Measurements from ENCODE around the gene SLC24A5. TPM values are rescaled to one million over a fixed set of nuclear protein-coding genes. Genes with fewer than 3 reads are reported as not detected.

SLC24A5 gene
- total RNA-seq, 2 donors from 2014 or later: not detected

DNA sequence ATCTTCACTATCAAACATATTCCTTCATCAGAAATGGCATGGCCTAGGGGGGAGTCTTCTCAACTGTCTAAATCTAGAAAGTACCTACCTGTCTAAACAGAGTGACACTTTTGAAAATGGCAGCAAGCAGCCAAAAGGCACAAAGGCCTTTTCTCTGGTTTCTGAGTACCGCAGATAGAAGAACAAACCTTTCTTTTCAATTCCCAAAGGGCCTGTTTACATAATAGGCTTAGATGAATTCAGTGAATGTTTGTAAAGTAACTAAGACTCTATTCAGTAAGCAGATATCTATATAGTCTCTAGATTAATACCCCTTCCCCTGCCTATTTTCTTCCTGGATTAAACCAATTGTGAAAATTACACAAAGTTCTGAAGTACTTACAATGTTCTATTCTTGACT is 50.2 kb downstream of the SLC24A5 start:
- H3K27me3 Mint-ChIP-seq (ENCODE audit: insufficient read depth): no peaks in the 10 kb centered on the region
- peaks cover 10% of the 10 kb centered on the region for H3K9me3 Mint-ChIP-seq
- Histone ChIP-seq H3K27ac (ENCODE audit: low read depth, low read length) (no peak overlapping the region), H3K9me3 (ENCODE audit: control insufficient read depth, low read length) (no peaks in the 10 kb centered on the region), H3K27me3 (ENCODE audit: control insufficient read depth, insufficient read depth, low read length, poor library complexity, severe bottlenecking) (no peaks in the 10 kb centered on the region), H3K9ac (ENCODE audit: extremely low read depth, low read length, poor library complexity, severe bottlenecking) (no peak overlapping the region), H3K36me3 (ENCODE audit: control insufficient read depth, insufficient read depth, low read length) (peaks cover 21% of the 10 kb centered on the region), H3K4me3 (ENCODE audit: low read length) (no peak overlapping the region), H3K4me1 (ENCODE audit: control insufficient read depth, insufficient read depth, low read length) (peaks cover 7% of the 10 kb centered on the region)
- H3K27ac Mint-ChIP-seq: no peak overlapping the region
- WGBS, 2 experiments (ENCODE audit: insufficient coverage in 1 of 2, insufficient read length in 1 of 2): 70% methylated on average over 1 of the region's 1 CpG; no CpG with 5 or more reads in 1 of the 2 experiments
- no peak for DNase-seq
- H3K36me3 Mint-ChIP-seq (ENCODE audit: low read depth): peaks cover 27% of the 10 kb centered on the region
- H3K4me3 Mint-ChIP-seq: no peak overlapping the region
- H3K4me1 Mint-ChIP-seq: peaks cover 6% of the 10 kb centered on the region
- TF ChIP-seq, protein P1, sequence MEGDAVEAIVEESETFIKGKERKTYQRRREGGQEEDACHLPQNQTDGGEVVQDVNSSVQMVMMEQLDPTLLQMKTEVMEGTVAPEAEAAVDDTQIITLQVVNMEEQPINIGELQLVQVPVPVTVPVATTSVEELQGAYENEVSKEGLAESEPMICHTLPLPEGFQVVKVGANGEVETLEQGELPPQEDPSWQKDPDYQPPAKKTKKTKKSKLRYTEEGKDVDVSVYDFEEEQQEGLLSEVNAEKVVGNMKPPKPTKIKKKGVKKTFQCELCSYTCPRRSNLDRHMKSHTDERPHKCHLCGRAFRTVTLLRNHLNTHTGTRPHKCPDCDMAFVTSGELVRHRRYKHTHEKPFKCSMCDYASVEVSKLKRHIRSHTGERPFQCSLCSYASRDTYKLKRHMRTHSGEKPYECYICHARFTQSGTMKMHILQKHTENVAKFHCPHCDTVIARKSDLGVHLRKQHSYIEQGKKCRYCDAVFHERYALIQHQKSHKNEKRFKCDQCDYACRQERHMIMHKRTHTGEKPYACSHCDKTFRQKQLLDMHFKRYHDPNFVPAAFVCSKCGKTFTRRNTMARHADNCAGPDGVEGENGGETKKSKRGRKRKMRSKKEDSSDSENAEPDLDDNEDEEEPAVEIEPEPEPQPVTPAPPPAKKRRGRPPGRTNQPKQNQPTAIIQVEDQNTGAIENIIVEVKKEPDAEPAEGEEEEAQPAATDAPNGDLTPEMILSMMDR (conservative IDR thresholded peaks at IDR 0.05): no peak

DNA sequence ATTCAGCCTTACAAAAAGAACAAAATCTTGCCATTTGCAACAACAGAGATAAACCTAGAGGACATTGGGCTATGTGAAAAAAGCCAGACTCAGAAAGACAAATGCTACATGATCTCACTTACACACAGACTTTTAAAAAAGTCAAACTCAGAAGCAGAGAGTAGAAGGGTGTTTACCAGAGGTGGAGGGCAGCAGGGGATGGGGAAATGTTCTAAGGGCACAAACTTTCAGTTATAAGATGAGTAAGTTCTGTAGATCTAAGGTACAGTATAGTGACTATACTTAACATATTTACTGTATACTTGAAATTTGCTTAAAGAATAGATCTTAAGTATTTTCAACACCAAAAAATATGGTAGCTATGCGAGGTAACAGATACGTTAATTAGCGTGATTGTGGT is 54.3 kb downstream of the SLC24A5 start:
- H3K9ac ChIP-seq (ENCODE audit: extremely low read depth, low read length, poor library complexity, severe bottlenecking): no peak overlapping the region
- Mint-ChIP-seq H3K4me1 (peaks cover 9% of the 10 kb centered on the region), H3K27ac (no peak overlapping the region), H3K4me3 (no peak overlapping the region), H3K36me3 (ENCODE audit: low read depth) (peaks cover 6% of the 10 kb centered on the region), H3K9me3 (peaks cover 10% of the 10 kb centered on the region), H3K27me3 (ENCODE audit: insufficient read depth) (peaks cover 3% of the 10 kb centered on the region)
- H3K4me1 ChIP-seq (ENCODE audit: control insufficient read depth, insufficient read depth, low read length): peaks cover 10% of the 10 kb centered on the region
- H3K36me3 ChIP-seq (ENCODE audit: control insufficient read depth, insufficient read depth, low read length): no peaks in the 10 kb centered on the region
- no peak for DNase-seq
- H3K27me3 ChIP-seq (ENCODE audit: control insufficient read depth, insufficient read depth, low read length, poor library complexity, severe bottlenecking): no peaks in the 10 kb centered on the region
- no peak overlapping the region for H3K4me3 ChIP-seq (ENCODE audit: low read length)
- no peak overlapping the region for H3K27ac ChIP-seq (ENCODE audit: low read depth, low read length)
- TF ChIP-seq, protein P1 (conservative IDR thresholded peaks at IDR 0.05): no peak
- WGBS, 2 experiments (ENCODE audit: insufficient coverage in 1 of 2, insufficient read length in 1 of 2): 96 to 100% methylated on average over 3 of the region's 3 CpGs
- H3K9me3 ChIP-seq (ENCODE audit: control insufficient read depth, low read length): no peaks in the 10 kb centered on the region

DNA sequence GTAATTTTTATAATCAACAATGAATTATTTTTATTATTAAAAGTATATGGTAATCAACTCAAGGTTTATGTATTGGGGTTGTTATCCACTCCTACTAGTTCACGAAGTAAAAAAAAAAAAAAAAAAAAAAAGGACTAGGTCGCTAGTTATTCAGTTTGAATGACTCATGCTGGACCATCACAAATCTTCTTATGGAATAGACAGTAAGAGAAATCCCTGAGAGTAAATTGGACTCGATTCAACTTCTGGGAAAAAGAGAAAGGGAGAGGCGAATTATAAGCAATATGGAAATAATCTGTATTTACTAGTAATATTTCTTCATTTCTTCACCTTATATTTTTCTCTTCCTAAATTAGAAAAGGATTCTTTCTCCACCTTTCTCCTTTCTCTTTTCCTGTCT is 55.3 kb downstream of the SLC24A5 start:
- H3K4me3 Mint-ChIP-seq: no peak overlapping the region
- DNase-seq: no peak
- TF ChIP-seq, protein P1 (conservative IDR thresholded peaks at IDR 0.05): no peak
- H3K4me1 Mint-ChIP-seq: peaks cover 3% of the 10 kb centered on the region
- no peak overlapping the region for H3K9ac ChIP-seq (ENCODE audit: extremely low read depth, low read length, poor library complexity, severe bottlenecking)
- peak overlapping the region; percentile 84 for H3K4me3 ChIP-seq (ENCODE audit: low read length)
- peaks cover 3% of the 10 kb centered on the region for H3K27me3 Mint-ChIP-seq (ENCODE audit: insufficient read depth)
- peaks cover 6% of the 10 kb centered on the region for H3K36me3 Mint-ChIP-seq (ENCODE audit: low read depth)
- no peaks in the 10 kb centered on the region for H3K9me3 ChIP-seq (ENCODE audit: control insufficient read depth, low read length)
- no peaks in the 10 kb centered on the region for H3K36me3 ChIP-seq (ENCODE audit: control insufficient read depth, insufficient read depth, low read length)
- H3K27ac ChIP-seq (ENCODE audit: low read depth, low read length): no peak overlapping the region
- no peak overlapping the region for H3K27ac Mint-ChIP-seq
- no peaks in the 10 kb centered on the region for H3K27me3 ChIP-seq (ENCODE audit: control insufficient read depth, insufficient read depth, low read length, poor library complexity, severe bottlenecking)
- peaks cover 4% of the 10 kb centered on the region for H3K4me1 ChIP-seq (ENCODE audit: control insufficient read depth, insufficient read depth, low read length)
- 90% methylated on average over 3 of the region's 4 CpGs; no CpG with 5 or more reads in 1 of the 2 experiments for WGBS, 2 experiments (ENCODE audit: insufficient coverage in 1 of 2, insufficient read length in 1 of 2)
- H3K9me3 Mint-ChIP-seq: peaks cover 10% of the 10 kb centered on the region
